CD8-positive, alpha-beta memory T cell (primary cell): Measurements from ENCODE around the gene CLIC6. TPM values are rescaled to one million over a fixed set of nuclear protein-coding genes. Genes with fewer than 3 reads are reported as not detected.

Experiments
- CTCF ChIA-PET: fragments of 350-600 bp; sonication (Branson Sonifier 250); formaldehyde crosslinking; loops from one replicate; lab custom pipeline; 2021; ENCODE audit warnings: antibody characterized with exemption; lab: Charles Lee
- POLR2A ChIA-PET: fragments of 350-600 bp; sonication (Branson Sonifier 250); formaldehyde crosslinking; loops from one replicate; lab custom pipeline; 2021; ENCODE audit warnings: antibody characterized with exemption; lab: Charles Lee
- DNase-seq, 5 donors: peaks; one replicate each; pipeline versions ENCODE4 v3.0.0 to v3.0.0-alpha.2; 2020 to 2022; ENCODE audit warnings: mixed read lengths in 1 of 5
- H3K27ac ChIP-seq: one replicate; pipeline ENCODE4 v1.7.0; 2013; ENCODE audit warnings: low read depth, mild to moderate bottlenecking, low read length, moderate library complexity
- H3K27me3 ChIP-seq: 2 replicates; pipeline ENCODE4 v1.7.0; 2013; ENCODE audit warnings: low read length, mild to moderate bottlenecking; ENCODE audit not compliant: insufficient read depth, poor library complexity, severe bottlenecking
- H3K36me3 ChIP-seq: 2 replicates; pipeline ENCODE4 v1.7.0; 2013; ENCODE audit warnings: mild to moderate bottlenecking, low read length, moderate library complexity; ENCODE audit not compliant: insufficient read depth
- H3K4me1 ChIP-seq: 2 replicates; pipeline ENCODE4 v1.7.0; 2013; ENCODE audit warnings: mild to moderate bottlenecking, low read length, moderate library complexity; ENCODE audit not compliant: insufficient read depth
- H3K4me3 ChIP-seq: 2 replicates; pipeline ENCODE4 v1.7.0; 2013; ENCODE audit warnings: mild to moderate bottlenecking, low read length
- H3K9me3 ChIP-seq: 2 replicates; pipeline ENCODE4 v1.7.0; 2013; ENCODE audit warnings: mild to moderate bottlenecking, low read length
- H3K27ac Mint-ChIP-seq, 8 donors: one replicate each; pipeline ENCODE4 v1.8.0; 2020 to 2021; ENCODE audit warnings: mixed read lengths in 8 of 8, mild to moderate bottlenecking in 6 of 8, inconsistent platforms in 3 of 8, moderate library complexity in 3 of 8
- H3K27me3 Mint-ChIP-seq, 2 donors: one replicate each; pipeline ENCODE4 v1.8.0; 2020 to 2021; ENCODE audit warnings: mixed read lengths in 2 of 2, mild to moderate bottlenecking in 1 of 2, moderate library complexity in 1 of 2
- H3K36me3 Mint-ChIP-seq, 3 donors: one replicate each; pipeline ENCODE4 v1.8.0; 2020 to 2021; ENCODE audit warnings: mixed read lengths in 3 of 3, inconsistent platforms in 1 of 3, mild to moderate bottlenecking in 1 of 3
- H3K4me1 Mint-ChIP-seq, 3 donors: one replicate each; pipeline ENCODE4 v1.8.0; 2020 to 2021; ENCODE audit warnings: mixed read lengths in 3 of 3, inconsistent platforms in 1 of 3, mild to moderate bottlenecking in 1 of 3
- H3K4me3 Mint-ChIP-seq, 7 donors: one replicate each; pipeline ENCODE4 v1.8.0; 2020 to 2021; ENCODE audit warnings: mixed read lengths in 7 of 7, mild to moderate bottlenecking in 6 of 7, moderate library complexity in 4 of 7, inconsistent platforms in 2 of 7
- H3K9me3 Mint-ChIP-seq, 5 donors: one replicate each; pipeline ENCODE4 v1.8.0; 2020 to 2022; ENCODE audit warnings: mixed read lengths in 5 of 5, mild to moderate bottlenecking in 3 of 5, moderate library complexity in 2 of 5, inconsistent platforms in 1 of 5
- polyA plus RNA-seq: library from polyadenylated mRNA; unstranded; fragments of 300-500 nt; fragmentation: Illumina TruSeq; gene quantifications from one replicate; pipeline ENCODE4 v1.2.3, GENCODE V29; 2021
- total RNA-seq, 2 experiments: library from RNA; stranded (reverse); gene quantifications; one replicate each; pipeline ENCODE4 v1.2.3, GENCODE V29; 2021

CLIC6 gene
- total and polyA plus RNA-seq, 3 experiments from 2014 or later: 0.08 to 0.44 (median 0.37) TPM

GRCh38 chr21:34632498-34632897 is 36.3 kb upstream of the CLIC6 start:
- Histone ChIP-seq H3K27ac (no peak overlapping the region), H3K27me3 (no peaks in the 10 kb centered on the region), H3K36me3 (no peaks in the 10 kb centered on the region), H3K9me3 (no peaks in the 10 kb centered on the region), H3K4me3 (no peak overlapping the region), H3K4me1 (no peaks in the 10 kb centered on the region)
- H3K27me3 Mint-ChIP-seq: peaks cover 10 to 21% of the 10 kb centered on the region in 2 donors
- H3K27ac Mint-ChIP-seq: no peak overlapping the region
- ChIA-PET POLR2A (no interaction called here), CTCF (interaction anchor here (1.1 to 3.1 kb wide), 4 partner anchors 9 to 270 kb away, joined by 3 to 14 read pairs (median 10); no protein-coding TSS in a partner anchor)
- no peaks in the 10 kb centered on the region for H3K36me3 Mint-ChIP-seq
- H3K4me1 Mint-ChIP-seq: no peaks in the 10 kb centered on the region
- no peak overlapping the region for H3K4me3 Mint-ChIP-seq
- H3K9me3 Mint-ChIP-seq: no peaks in the 10 kb centered on the region
- DNase-seq: no peak

GRCh38 chr21:34635307-34635706 is 33.5 kb upstream of the CLIC6 start:
- CTCF ChIA-PET: no interaction called here

GRCh38 chr21:34636961-34637360 is 31.8 kb upstream of the CLIC6 start:
- no peak for DNase-seq
- Mint-ChIP-seq H3K4me1 (peaks cover 16 to 24% (median 20%) of the 10 kb centered on the region in 3 donors), H3K36me3 (no peaks in the 10 kb centered on the region), H3K9me3 (no peaks in the 10 kb centered on the region), H3K27ac (no peak overlapping the region), H3K27me3 (peaks cover 7 to 15% of the 10 kb centered on the region in 2 donors), H3K4me3 (no peak overlapping the region)
- Histone ChIP-seq H3K4me1 (peaks cover 5% of the 10 kb centered on the region), H3K27ac (no peak overlapping the region), H3K9me3 (no peaks in the 10 kb centered on the region), H3K27me3 (no peaks in the 10 kb centered on the region), H3K4me3 (no peak overlapping the region), H3K36me3 (no peaks in the 10 kb centered on the region)
- POLR2A ChIA-PET: no interaction called here
- CTCF ChIA-PET: interaction anchor here (1.2 kb wide), 1 partner anchor 275 kb away, joined by 3 read pairs; no protein-coding TSS in a partner anchor

More at GRCh38 chr21:34635307-34635706, 33.5 kb upstream of the CLIC6 start:
- no peak overlapping the region for H3K27ac ChIP-seq
- Mint-ChIP-seq H3K4me3 (no peak overlapping the region), H3K27me3 (peaks cover 7 to 15% of the 10 kb centered on the region in 2 donors), H3K9me3 (no peaks in the 10 kb centered on the region), H3K4me1 (peaks cover 7 to 13% (median 8%) of the 10 kb centered on the region in 3 donors), H3K36me3 (no peaks in the 10 kb centered on the region), H3K27ac (no peak overlapping the region)
- POLR2A ChIA-PET: no interaction called here
- no peaks in the 10 kb centered on the region for H3K4me1 ChIP-seq
- H3K36me3 ChIP-seq: no peaks in the 10 kb centered on the region
- H3K4me3 ChIP-seq: no peak overlapping the region
- no peaks in the 10 kb centered on the region for H3K9me3 ChIP-seq
- no peak for DNase-seq
- no peaks in the 10 kb centered on the region for H3K27me3 ChIP-seq

- H3K27me3 ChIP-seq: no peaks in the 10 kb centered on the region
- H3K27me3 Mint-ChIP-seq: peaks cover 2 to 7% of the 10 kb centered on the region in 2 donors
- no peak overlapping the region for H3K27ac Mint-ChIP-seq
- H3K9me3 Mint-ChIP-seq: no peaks in the 10 kb centered on the region
- H3K4me1 ChIP-seq: peaks cover 5% of the 10 kb centered on the region
- peak overlapping the region in 5 of 7 donors; percentile 13 to 39 (median 20) for H3K4me3 Mint-ChIP-seq
- H3K4me1 Mint-ChIP-seq: peaks cover 16 to 24% (median 20%) of the 10 kb centered on the region in 3 donors
- CTCF ChIA-PET: no interaction called here
- no peaks in the 10 kb centered on the region for H3K36me3 Mint-ChIP-seq
- DNase-seq: no peak
- no peaks in the 10 kb centered on the region for H3K36me3 ChIP-seq
- H3K27ac ChIP-seq: no peak overlapping the region
- H3K9me3 ChIP-seq: no peaks in the 10 kb centered on the region
- POLR2A ChIA-PET: no interaction called here
- no peak overlapping the region for H3K4me3 ChIP-seq
Observed at GRCh38 chr21:34639250-34639649, 29.5 kb upstream of the CLIC6 start.

GRCh38 chr21:34639882-34640788 is 28.7 kb upstream of the CLIC6 start:
- peak overlapping the region; percentile 34 to 87 (median 78) for H3K4me3 Mint-ChIP-seq
- H3K27me3 Mint-ChIP-seq: peaks cover 1 to 2% of the 10 kb centered on the region in 2 donors
- H3K36me3 Mint-ChIP-seq: no peaks in the 10 kb centered on the region
- POLR2A ChIA-PET: no interaction called here
- Histone ChIP-seq H3K27me3 (no peaks in the 10 kb centered on the region), H3K27ac (no peak overlapping the region), H3K9me3 (no peaks in the 10 kb centered on the region), H3K36me3 (no peaks in the 10 kb centered on the region), H3K4me1 (peaks cover 5% of the 10 kb centered on the region), H3K4me3 (no peak overlapping the region)
- H3K9me3 Mint-ChIP-seq: no peaks in the 10 kb centered on the region
- CTCF ChIA-PET: interaction anchor here (0.9 to 2.5 kb wide), 3 partner anchors 9 to 12 kb away, joined by 3 to 14 read pairs (median 3); no protein-coding TSS in a partner anchor
- H3K4me1 Mint-ChIP-seq: peaks cover 16 to 24% (median 20%) of the 10 kb centered on the region in 3 donors
- peak overlapping the region in 6 of 8 donors; percentile 57 to 81 (median 75) for H3K27ac Mint-ChIP-seq
- no peak for DNase-seq

- ChIA-PET POLR2A (interaction anchor here (0.6 kb wide), 1 partner anchor 1742 kb away, joined by 8 read pairs; no protein-coding TSS in a partner anchor), CTCF (interaction anchor here (1.3 to 2.5 kb wide), 2 partner anchors 9 to 10 kb away, joined by 3 to 14 read pairs; no protein-coding TSS in a partner anchor)
- Mint-ChIP-seq H3K36me3 (no peaks in the 10 kb centered on the region), H3K27ac (peak overlapping the region in 6 of 8 donors; percentile 34 to 81 (median 64)), H3K9me3 (no peaks in the 10 kb centered on the region), H3K4me3 (peak overlapping the region; percentile 18 to 87 (median 78)), H3K4me1 (peaks cover 16 to 24% (median 20%) of the 10 kb centered on the region in 3 donors), H3K27me3 (peaks cover 0 to 2% of the 10 kb centered on the region in 2 donors)
- DNase-seq: no peak
- no peaks in the 10 kb centered on the region for H3K36me3 ChIP-seq
- no peak overlapping the region for H3K4me3 ChIP-seq
- no peaks in the 10 kb centered on the region for H3K9me3 ChIP-seq
- peaks cover 5% of the 10 kb centered on the region for H3K4me1 ChIP-seq
- no peaks in the 10 kb centered on the region for H3K27me3 ChIP-seq
- no peak overlapping the region for H3K27ac ChIP-seq
Observed at GRCh38 chr21:34640858-34641257, 27.9 kb upstream of the CLIC6 start.

- DNase-seq: no peak
- Mint-ChIP-seq H3K36me3 (peaks cover 0 to 1% (median 0%) of the 10 kb centered on the region in 3 donors), H3K27me3 (peaks cover 0 to 4% of the 10 kb centered on the region in 2 donors), H3K4me1 (peaks cover 16 to 24% (median 20%) of the 10 kb centered on the region in 3 donors), H3K27ac (peak overlapping the region in 1 of 8 donors; percentile 39), H3K4me3 (peak overlapping the region in 1 of 7 donors; percentile 25), H3K9me3 (no peaks in the 10 kb centered on the region)
- Histone ChIP-seq H3K9me3 (no peaks in the 10 kb centered on the region), H3K27ac (no peak overlapping the region), H3K27me3 (no peaks in the 10 kb centered on the region), H3K36me3 (no peaks in the 10 kb centered on the region), H3K4me1 (peaks cover 5% of the 10 kb centered on the region), H3K4me3 (no peak overlapping the region)
- POLR2A ChIA-PET: no interaction called here
- CTCF ChIA-PET: interaction anchor here (1.2 to 2.5 kb wide), 2 partner anchors 11 kb away, joined by 3 to 14 read pairs; no protein-coding TSS in a partner anchor
Observed at GRCh38 chr21:34642211-34643075, 26.4 kb upstream of the CLIC6 start.
